Activated CD4-positive, CD25-positive, alpha-beta regulatory T cell treated with anti-CD3 and anti-CD28 coated beads, Interleukin-2, amount 50 U/mL, for 16 hours (primary cell): ENCODE measurements around the gene ZMAT3.
"Not testable (repeated sequence)": the region's sequence is repeated elsewhere in the genome, so short reads cannot be mapped to it uniquely, and the experiment has no call there.

Experiments
- DNase-seq: peaks from one replicate; pipeline ENCODE4 v3.0.0-alpha.2; 2020; ENCODE audit warnings: low read depth, low spot score

Gene ZMAT3, protein sequence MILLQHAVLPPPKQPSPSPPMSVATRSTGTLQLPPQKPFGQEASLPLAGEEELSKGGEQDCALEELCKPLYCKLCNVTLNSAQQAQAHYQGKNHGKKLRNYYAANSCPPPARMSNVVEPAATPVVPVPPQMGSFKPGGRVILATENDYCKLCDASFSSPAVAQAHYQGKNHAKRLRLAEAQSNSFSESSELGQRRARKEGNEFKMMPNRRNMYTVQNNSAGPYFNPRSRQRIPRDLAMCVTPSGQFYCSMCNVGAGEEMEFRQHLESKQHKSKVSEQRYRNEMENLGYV

DNA sequence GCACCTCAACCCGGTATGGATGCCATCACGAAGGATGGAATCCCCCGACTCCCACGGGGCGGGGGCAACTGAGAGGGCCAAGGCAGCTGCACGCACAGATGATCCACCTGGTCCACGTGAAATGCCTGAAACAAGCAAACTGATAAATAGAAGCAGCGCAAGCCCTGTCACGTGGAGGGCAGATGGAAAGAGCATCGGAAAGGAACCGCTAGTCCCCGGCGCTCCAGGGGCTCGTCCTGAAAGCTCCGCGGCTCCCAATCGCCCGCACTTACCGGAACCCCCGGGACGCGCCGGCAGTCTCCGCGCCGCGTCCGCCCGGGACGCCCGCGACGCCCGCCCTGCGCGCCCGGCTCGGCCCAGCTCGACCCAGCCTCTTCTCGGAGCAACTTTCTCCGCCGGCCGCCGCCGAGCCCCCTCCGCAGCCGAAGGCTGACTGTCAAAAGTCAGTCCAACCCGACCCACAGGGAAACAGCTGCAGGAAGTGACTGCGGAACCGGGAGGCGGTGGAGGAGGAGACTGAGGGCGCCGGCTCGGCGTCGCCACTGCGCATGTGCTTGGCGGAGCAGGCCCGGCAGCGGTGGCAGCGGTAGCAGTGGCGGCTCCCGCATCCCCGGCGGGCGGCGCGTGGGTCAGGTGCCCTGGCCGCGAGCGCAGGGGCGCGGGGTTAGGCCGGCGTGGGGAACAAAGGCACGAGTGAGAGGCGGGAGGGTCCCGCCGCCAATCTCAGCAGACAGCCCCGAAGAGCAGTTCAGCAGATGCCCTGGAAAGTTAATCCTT is at the start of gene ZMAT3:
Gene ZMAT3, minus strand, starts transcription at position 487 of the 777 bp plus-strand sequence. CDS start 4,057 bp downstream, outside the sequence.
- DNase-seq = peak; percentile 66

DNA sequence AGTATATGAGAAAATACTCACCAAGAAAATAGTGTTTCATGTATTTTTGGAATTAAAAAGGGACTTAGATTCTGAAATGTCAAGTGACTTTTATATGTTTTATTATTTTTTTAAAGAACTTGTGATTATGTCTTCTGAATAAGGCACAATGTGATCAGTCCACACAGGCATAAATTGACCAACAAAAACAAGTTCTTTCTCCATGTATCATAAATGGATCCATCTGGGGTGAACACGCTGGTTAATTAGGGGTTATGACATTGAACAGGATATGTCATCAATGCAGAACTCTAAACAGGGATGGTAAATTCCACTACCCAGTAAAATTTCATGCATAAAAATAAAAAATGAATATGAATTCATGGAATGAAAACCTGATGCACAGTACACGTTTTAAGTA is 45.2 kb upstream of the ZMAT3 start:
- DNase-seq = no peak

DNA sequence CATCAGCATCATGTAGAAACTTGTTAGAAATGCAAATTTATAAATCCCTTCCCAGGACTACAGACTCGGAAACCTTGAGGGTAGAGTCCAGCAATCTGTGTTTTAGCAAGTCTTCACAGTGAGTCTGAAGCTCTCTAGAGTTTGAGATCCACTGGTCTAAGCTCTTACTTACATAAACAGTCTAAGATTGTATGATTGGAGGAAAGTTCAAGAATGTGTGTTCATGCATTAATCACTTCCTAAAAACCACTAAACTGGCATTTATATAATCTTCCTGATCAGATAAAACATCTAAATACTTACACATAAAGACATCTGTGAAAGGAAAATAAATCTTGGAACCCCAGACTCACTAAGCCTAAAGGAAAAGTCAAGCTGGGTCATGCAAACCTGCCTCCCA is 43.8 kb upstream of the ZMAT3 start:
- DNase-seq = not testable (repeated sequence)

DNA sequence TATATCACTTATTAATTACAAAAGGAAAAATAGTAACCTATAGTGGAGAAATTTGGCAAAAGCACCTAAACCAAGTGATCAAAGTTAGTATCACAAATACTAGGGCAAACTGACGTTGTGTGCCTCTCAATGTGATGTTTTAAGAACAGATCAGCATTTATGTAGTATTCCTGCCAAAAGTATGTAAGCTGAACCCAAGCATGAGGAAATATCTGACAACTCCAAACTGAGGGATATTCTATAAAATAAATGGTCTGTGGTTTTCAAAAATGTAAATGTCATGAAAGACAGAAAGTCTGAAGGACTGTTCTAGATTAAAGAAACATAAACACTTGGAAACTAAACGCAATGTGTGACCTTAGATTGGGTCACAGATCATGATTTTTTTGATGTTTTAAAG is 42.3 kb upstream of the ZMAT3 start:
- DNase-seq = no peak

DNA sequence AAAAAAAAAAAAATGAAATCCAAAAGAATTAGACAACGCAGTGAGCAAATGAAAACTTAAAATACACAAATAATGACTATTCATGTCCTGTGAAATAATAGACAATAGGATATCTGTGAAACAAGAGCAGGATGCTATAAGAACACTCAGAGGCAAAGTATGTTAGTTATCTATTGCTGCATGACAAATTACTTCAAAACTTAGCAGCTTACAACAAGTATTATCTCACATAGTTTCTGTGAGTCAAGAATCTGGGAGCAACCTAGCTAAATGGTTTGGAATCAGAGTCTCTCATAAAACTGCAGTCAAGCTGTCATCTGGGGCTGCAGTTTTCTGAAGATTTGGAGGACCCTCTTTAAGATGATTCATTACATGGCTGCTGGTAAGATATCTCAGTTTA is 36.5 kb upstream of the ZMAT3 start:
- no peak for DNase-seq

DNA sequence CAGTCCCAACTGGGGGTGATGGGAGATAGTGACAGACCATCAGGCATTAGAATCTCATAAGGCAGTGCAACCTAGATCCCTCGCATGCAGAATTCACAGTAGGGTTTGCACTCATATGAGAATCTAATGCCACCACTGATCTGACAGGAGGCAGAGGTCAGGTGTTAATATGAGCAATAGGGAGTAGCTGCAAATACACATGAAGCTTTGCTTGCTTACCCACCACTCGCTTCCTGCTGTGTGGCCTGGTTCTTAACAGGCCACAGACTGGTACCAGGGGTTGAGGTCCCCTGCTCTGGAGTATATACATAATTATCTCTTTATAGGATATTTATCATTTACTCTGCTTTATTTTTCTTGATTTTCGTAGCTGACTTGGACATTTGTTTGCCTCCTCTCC is 36.0 kb upstream of the ZMAT3 start:
- DNase-seq = no peak

DNA sequence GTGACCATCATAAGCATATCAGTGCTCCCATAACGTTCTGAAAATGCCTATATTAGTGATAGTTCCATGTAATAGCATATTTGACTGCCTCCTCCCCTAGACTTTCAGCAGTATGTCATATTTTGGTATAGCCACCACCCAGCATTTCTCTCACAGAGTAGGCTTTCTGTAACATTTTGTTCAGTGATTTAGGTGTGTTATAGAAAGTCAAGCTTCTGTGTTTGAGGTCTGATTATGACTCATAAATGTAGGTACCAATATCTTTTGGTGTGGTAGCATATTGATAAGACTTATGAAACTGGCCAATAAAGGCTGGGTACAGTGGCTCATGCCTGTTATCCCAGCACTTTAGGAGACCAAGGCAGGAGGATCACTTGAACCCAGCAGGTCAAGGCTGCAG is 34.3 kb upstream of the ZMAT3 start:
- DNase-seq = no peak

DNA sequence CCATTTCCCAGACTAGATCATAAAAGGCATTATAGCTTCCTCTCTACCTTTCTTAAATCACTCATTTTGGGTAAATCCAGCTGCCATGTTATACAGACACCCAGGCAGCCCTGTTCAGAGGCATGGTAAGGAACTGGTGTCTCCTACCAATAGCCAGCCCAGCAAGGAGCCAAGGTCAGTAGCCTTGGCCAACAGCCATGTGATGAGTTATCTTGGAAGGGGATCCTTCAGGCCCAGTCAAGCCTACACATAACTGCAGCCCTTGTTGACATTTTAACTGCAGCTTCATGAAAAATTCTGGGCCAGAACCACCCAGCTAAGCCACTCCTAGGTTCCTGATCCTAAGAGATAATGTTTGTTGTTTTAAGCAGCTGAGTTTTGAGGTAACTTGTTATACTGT is 29.0 kb upstream of the ZMAT3 start:
- DNase-seq = no peak

DNA sequence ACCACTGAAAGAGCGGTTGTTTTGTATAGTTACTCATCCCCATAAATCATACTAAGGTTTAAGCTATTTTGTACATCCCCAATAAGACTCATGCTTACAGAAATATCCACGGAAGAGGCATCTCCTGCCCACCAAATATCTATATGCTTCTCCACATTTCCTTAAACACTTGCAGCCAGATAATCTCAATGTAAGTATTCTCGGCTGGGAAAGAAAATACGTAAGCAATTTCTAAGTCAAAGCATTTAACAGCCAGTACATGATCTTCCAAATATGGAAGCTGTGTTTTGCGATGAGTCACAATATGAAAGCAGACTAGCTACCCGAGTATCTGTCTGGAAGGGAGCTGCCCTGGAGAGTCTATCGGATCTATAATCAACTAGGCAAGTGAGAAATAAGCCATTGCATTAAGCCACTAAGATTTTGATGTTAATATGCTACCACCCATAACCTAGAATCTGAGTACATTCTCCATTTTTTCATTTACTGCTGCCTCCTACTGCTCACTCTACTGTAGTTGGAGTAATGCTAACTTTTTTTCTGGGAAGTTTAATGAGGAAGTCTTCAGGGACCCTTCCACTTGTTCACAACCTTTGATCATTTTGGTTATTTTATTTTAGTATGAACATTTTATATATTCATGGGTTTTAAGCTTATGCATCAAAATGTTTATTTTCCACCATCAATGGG is 26.9 kb upstream of the ZMAT3 start:
- DNase-seq = no peak

DNA sequence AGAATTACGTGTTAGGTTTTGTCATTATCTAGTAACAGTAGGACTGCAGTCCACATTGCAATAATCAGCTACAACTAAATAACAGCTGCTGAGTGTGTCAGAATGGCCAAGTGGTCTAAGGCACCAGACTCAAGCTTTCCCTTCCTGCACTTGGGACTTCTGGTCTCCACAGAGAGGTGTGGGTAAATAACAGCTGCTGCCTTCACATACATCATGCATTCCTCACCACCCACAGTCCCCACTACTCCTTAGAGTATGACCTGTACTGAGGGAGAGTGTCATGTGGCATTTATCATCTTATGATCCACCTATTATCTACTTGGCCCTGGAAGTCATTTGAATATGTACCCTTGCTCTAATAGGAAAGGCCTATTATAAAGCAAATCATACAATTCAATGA is 22.2 kb upstream of the ZMAT3 start:
- DNase-seq = no peak

DNA sequence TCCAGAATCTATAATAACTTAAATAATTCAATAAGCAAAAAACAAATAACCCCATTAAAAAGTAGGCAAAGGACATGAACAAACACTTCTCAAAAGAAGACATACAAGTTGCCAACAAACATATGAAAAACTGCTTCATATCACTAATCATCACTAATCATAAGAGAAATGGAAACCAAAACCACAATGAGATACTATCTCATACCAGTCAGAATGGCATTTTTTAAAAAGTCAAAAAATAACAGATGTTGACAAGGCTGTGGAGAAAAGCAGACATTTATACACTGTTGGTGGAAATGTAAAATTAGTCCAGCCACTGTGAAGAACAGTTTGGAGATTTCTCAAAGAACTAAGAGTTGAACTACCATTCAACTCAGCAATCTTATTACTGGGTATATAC is 19.5 kb upstream of the ZMAT3 start:
- no peak for DNase-seq

DNA sequence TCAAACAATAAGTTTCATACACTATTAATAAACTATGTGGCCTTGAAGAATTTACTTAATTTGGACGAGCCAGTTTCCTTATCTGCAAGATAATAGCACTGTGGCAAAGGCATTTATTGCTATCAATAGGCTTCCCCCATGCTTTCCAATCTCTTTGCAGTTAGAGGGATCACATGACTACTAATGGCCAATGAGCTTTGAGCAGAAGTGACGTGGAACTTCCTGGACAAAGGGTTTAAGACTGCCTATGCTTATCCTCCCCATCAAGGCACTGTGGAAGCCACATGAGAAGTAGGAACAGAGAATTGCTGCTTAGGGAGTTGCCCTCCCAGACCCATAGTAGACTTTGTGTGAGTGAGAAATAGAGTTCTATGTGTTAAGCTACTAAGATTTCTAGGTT is 16.7 kb upstream of the ZMAT3 start:
- no peak for DNase-seq

DNA sequence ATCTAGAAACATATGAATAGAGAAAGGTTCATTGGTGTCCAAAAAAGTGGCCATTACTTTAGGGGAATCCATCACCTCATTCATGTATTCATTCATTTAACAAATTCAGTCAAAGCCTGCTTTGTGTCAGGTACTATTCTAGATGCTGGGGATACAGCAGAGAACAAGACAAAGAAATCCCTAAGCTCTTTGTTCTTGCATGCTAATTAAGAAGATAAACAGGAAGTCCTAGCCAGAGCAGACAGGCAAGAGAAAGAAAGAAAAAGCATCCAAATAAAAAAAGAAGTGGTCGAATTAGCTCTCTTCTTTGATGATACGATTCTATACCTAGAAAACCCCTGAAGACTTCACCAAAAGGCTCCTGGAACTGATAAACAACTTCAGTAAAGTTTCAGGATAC is 12.4 kb upstream of the ZMAT3 start:
- no peak for DNase-seq

DNA sequence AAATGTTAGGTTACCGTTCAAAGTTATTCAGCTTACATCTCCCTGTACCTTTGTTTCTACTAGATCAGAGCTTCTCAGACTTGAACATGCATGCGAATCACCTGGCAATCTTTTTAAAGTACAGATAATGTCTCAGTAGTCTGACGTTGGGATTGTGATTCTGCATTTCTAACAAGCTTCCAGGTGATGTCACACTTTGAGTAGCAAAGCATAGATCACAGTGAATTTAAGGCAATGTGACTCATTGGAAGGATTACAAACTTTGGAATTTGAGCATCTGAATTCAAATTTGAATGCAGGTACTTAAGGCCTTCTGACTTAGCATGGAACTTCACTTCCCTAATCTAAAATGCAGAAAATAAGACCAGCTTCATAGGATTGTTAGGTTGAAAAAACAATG is 10.8 kb upstream of the ZMAT3 start:
- DNase-seq = no peak

DNA sequence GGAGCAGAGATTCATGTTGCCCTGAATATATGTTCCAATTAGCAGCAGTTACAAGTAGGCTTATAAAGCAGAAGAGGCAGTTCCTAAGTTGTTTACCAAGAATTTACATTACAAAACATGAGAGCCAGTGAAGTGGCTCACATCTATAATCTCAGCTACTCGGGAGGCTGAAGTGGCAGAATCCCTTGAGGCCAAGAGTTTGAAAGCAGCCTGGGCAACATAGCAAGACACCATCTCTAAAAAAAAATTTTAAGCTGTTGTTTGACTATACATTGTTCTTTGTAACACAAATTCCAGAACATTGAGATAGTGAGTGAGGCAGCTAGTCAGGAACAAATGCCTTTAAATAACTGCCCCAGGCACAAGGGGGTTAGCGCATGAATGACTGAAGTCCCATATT is 10.3 kb upstream of the ZMAT3 start:
- no peak for DNase-seq

DNA sequence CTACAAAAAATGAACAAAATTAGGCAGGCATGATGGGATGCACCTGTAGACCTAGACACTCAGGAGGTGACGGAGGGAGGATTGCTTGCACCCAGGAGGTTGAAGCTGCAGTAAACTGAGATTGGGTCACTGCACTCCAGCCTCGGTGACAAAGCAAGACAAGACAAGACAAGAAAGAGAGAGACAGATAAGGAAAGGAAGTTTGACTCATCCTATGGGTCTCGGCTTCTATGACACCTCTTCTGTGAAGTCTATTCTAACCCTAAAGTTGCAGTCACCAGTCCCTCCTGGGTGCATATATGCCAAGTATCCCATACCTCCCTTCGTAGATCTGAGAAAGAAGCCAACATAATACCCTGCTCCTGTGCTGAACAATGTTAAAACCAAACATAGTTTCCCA is 7.9 kb upstream of the ZMAT3 start:
- no peak for DNase-seq

DNA sequence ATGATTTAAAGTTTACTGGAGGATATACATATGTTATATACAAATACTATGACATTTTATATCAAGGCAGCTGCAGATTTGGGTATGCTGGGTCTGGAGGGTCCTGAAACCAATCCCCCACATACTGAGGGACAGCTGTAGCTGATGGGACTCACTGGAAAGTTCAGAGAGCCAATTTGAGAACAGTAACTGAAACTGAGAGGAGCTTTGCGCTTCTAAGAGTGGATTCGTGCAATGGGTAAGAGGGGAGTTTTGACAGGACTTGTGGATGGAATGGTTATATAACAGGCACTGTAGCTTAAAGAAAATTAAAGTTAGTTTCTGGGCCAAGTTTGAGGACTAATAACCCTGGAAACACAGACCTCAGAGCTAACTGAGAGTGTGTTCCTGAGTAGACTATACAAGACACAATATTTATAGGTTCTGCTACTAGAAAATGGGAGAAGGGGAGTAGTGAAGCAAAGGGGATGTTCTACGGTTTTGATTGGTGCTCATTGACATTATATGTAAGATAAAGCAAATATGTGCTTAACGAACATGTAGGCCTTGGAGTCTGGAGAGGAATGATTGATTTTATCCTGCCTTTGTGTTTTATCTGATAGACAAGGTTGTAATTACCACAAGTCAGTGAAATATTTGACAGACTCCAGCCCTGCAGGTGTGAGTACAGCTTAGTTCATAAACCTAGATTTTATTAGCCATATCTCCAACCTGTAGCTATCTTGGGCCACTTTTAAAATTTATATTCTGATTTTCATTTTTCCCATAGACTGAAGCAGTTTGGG is 4.8 kb upstream of the ZMAT3 start:
- no peak for DNase-seq

DNA sequence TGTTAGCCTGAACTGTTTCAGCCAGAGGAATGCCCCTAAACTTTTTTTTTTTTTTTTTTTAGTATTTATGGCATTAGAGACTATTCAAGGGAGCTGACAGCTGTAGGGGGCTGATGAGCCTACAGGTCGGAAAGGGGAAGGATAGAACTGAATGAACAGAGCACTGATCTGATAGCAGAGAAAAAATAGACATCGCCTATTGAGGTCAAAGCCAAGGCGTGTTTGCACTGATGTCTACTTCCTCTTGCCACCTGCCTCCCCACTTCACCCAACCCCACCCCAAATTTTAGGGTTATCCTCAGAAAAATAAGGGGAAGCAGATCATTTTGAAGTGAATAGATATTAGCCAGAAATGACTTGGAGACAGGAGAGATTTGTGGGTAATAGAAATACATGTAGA is 3.0 kb upstream of the ZMAT3 start:
- DNase-seq = no peak

DNA sequence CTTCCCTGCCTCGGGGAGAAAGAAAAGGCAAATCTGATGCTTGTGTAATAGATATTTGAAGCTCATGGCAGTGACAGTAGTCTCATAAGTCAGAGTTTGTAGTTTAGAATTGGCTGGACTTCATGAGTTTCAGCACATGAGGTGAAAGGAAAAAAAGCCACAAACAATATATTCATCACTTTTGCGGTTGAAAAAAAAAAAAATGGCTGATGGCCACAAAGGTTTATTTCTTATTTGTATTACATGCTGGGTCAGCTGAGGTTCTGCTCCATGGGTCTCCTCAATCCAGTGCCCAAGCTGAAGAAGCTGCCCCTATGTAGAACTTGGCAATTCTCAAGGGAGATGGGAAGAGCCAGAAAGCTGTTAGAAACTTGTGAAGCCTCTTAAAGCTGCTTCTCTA is 2.2 kb upstream of the ZMAT3 start:
- DNase-seq = no peak

DNA sequence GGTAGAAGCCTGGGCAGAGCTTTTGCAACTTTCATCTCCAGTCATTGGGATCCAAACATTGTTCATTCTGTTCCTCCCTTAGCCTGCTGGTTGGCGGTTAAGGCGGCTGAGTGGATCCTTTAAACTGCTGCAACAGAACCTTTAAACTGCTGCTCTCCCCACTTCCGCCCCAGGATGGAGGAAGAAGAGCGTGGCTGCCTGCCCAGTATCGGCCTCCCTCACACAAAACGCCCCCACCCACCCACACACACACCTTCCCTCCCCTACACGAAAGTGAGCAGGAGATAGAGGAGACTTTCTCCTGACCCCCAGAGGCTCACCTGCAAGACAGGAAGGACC is 460 bp upstream of the ZMAT3 start:
- DNase-seq = peak; percentile 6

DNA sequence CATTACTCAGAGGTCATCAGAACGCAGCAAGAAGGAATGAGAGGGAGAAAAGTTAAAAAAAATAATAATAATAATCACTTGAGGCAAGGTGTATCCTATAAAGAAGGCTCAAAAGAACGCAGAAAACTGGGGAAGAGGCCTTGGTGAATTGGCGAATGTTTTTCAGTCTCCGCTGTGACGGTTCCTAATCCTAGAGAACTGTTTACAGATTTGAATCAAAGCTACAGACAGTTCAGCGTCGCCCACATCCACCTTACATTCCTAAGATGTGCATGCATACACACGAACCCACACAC is 634 bp downstream of the ZMAT3 start:
- no peak for DNase-seq

DNA sequence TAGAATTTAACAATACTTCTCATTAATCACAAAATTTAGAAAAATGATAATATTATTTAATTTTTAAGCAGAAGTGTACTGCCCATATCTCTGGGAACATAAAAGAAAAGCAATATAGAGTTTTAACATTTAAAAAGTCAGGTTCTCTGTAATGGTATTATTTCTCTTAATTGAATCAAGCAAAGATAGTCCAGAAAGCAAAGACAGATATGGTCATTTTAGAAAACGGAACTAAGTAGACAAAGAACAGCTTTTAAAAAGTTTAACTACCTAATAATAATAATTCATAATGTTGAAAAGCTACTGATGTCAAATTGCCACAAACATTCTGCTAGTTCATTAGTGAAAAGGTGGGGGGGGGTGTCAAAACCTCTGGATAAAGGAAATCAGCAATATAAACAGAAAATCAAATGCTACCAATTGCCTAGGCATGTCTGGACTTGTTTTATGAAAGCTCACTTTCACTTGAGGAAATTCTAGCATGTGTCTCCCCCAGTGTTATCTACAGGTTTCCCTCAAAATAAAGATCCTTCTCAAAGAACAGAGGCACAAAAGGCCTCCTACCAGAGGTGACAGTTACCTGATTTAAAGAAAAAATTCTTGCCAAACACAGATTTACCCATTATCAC is 1.7 kb downstream of the ZMAT3 start:
- DNase-seq = no peak
